GM18868 (cell line): ENCODE data around the gene LCP2.
"Not testable (repeated sequence)": the region's sequence is repeated elsewhere in the genome, so short reads cannot be mapped to it uniquely, and the experiment has no call there.

Source experiments
- ATAC-seq: cut with Tn5 transposase; IDR thresholded peaks from one replicate; pipeline ENCODE4 v1.9.1; 2021; ENCODE audit warnings: mild to moderate bottlenecking, moderate library complexity; ENCODE audit not compliant: unreplicated experiment

The LCP2 gene

DNA sequence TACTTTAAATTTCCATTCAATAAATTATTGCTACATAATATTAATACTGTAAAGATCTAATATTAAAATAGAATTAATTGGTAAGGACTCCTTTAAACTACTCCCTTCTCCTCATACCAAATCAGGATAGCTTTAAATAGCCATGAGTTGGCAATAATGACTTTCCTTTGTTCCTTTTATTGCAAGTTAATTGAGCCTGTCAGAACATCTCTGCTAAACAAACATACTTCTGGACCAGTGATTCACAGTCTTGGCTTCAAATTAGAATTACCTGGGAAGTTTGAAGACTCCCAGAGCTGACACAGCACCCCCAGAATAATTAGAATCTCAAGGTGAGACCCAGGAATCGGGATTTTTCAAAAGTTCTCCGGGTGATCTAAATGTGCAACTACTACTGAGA, 46.1 kb downstream of the LCP2 start:
- no peak for ATAC-seq

DNA sequence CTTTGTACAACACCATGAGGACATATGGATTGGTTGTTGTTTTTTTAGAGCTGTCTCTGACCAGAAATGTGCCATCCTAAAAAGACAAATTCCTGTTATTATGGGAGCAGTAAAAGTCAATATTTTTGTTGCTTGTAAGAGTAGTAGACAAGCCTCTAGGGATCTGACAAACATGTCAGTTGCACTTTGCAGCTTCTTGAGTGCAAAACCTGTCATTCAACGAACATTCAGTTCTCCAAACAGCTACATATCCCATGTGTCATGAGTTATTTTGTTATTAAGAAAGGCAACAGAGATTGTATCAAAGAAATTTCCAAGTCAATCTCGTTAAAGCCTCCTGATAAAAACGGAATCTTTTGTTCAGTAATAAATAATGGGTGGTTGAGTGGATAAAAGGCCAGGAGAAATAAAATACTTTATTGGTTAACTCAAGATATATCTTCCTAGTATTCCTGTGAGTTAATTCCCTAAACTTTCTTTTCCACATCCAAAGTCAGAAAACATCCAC, 46.7 kb downstream of the LCP2 start:
- no peak for ATAC-seq

DNA sequence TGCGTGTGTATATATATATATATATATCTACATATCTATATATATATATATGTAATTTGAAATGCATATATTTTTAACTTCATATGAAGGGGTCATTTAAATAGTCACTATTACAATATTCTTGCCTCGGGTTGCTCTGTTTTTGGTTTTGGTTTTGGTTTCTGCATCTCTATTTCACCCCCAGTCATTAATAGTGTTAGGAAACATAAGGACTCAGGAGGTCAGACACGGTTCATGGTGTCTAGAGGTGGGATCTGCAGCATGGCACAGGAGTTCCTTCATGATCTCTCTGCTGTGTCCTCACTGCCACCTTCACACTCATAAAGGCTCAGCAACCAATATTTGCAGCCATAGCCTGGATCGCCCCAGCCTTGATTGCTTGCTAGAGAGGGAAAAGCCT, 48.2 kb downstream of the LCP2 start:
- ATAC-seq, result no peak

DNA sequence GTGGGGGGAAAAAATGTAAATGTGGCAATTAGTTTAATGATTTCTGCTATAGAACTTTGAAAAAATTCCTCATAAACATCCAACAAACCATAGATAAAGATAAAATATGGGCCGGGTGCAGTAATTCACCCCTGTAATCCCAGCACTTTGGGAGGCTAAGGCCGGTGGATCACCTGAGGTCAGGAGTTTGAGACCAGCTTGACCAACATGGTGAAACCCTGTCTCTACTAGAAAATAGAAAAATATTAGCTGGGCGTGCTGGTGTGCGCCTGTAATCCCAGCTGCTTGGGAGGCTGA, 48.7 kb downstream of the LCP2 start:
- ATAC-seq, result not testable (repeated sequence)

DNA sequence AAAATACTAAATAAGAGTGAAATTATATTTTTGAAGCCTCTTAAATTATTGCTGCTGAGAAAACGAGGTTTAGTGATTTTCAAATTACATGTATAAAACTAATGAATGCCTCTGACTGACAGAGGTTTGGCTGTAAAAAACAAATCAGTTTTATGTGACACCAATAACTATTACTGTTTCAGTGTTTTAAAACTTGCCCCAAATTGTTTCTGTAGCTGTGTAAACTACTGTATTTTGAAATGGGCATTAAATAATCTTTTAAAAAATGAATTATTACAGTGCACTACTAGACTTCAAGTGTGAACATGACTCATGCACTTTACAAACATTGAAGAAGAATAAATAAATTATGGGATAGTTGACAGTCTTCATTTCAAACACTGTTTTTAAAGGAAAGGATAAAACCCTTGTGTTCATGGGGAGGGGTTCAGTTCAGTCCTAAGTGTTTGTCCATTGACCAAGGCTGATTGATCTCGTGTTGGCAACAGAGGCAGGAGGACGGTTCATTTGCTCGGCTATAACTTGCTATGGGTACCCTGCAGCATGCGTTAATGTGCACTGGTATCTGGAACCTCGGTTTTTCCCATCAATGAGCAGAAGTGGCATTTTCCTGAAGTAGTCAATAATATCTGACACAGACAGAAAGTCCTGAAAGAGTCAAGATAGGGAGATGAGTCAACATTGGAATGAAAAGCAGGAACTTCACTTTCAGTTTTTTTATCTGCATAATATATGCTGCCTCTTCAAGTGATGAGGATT, 49.2 kb downstream of the LCP2 start:
- no peak for ATAC-seq

DNA sequence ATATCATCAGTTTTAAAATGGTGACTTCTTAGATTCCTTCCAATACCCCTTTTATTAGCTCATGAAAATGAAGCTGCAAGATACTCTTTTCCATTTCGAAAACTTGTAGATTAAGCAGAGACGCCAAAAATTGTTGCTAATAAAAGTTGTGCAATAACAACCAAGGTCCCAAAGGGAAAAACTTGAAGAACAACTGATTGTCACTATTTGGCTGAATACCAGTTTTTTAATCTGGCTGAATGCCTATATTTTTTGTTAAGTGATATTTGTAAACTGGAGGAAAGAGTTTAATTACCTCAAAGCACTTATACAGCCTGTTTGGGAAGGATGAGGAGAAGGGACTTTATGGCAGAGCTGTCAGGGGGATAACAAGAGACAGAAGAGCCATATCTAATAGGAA, 50.2 kb downstream of the LCP2 start:
- no peak for ATAC-seq

DNA sequence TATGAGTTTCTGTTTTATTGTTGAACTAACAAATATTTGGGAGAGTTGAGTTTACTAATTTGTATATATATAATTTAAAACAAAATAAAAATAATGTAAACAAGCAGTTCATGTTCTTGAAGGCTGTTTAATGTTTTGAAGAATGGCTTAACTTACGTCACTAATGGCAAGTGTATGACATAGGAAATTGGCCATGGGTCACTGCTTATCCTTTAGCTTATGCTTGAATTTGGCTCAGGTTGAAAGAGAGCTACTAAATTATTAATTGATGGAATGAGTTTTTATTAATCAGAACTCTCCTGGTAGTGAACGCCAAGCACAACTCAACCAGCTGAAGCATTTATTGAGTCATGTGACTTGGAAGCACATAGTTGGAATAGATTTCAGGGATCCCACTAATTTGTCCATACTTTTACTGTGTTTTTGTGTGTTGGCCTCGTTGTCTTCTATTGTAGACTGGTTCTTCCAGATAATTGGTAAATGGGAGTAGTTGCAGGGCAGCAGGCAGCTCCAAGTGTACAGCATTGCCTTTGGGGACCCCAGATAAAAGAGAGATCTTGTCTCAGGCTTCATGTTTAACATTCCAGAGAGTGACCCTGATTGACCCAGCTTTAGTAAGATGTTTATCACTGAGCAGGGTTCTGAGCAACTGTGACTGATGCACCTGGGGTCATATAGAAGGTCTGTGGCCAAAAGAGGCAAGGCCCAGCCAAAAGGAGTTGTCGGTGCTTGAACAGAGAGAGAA, 51.3 kb downstream of the LCP2 start:
- no peak for ATAC-seq

DNA sequence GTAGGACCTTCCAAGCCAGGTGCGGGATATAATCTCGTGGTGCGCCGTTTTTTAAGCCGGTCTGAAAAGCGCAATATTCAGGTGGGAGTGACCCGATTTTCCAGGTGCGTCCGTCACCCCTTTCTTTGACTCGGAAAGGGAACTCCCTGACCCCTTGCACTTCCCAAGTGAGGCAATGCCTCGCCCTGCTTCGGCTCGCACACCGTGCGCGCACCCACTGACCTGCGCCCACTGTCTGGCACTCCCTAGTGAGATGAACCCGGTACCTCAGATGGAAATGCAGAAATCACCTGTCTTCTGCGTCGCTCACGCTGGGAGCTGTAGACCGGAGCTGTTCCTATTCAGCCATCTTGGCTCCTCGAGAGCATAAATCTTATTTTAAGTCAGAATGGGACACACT, 52.1 kb downstream of the LCP2 start:
- ATAC-seq, result not testable (repeated sequence)

DNA sequence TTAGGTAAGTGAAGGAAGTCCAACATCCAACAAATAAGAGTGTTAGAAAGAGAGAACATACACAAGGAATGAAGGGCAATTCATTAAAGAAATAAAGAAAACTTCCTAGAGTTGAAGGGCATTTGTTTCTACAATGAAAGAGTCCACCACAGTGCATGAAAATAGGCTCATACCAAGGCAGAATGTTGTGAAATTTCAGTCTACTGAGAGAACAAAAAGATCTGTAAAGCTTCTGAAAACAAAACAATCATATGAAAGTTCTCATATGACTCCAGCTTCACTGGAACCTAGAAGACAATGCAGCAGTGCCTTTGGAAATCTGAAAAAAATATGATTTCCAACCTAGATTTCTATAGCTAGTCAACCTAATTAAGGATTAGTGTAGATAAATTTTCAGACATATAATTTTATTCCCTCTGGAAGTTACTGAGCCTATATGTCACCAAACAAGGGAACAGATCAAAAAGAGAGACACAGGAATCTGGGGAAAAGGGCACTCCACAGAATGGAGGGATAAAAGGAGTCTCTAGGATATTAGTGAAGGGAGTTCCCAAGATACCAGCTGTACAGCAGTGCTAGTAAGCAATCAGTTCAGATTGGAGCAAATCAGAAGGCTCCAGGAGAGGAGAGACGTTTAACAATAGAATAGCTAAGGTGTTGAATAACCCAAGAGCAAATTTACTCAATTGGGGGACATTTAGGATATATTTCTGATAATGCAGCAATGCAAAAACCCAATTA, 59.0 kb downstream of the LCP2 start:
- ATAC-seq, result no peak

DNA sequence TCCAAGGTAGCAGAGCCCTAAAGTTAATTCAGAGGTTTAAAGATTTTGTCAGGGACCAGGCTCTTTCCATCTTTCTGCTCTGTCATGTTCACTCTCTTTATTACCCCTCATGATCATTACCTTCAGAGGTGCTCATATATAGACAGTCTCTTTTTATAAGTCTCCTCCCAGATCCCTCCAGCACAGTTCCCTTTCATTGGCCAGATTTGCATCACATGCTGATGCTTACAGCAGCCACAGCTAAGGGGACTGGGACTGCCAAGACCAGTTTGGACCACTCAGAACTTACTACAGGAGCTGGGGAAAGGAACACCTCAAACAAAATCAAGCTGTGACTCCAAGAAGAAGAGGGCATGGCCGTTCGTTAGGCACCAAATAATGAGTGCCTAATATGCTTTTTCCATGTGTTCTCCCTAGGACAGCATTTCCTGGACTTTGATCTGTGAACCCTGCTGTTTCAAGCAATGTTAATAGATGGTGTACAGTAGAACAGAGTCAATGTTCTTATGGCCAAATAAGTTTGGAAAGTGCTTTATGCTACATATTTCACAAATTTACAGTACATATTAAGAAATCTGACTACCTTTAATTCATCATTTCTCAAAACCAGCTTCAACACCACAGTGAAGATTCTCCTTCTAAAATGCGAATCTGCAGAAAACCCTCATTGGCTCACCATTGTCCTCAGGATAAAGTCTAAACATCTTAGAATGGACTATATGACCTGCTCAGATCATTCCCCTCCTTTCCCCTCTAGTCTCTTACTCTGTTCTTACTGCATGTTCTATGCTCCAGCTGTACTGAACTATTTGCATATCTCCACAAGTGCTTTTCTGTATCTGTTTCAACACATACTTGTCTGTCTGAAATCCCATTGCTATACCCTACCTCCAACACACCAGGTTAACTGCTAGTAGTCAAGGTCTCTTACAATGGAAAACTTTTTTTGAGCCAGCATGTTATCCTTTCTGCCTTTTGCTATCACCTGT, 61.4 kb downstream of the LCP2 start:
- ATAC-seq, result no peak

DNA sequence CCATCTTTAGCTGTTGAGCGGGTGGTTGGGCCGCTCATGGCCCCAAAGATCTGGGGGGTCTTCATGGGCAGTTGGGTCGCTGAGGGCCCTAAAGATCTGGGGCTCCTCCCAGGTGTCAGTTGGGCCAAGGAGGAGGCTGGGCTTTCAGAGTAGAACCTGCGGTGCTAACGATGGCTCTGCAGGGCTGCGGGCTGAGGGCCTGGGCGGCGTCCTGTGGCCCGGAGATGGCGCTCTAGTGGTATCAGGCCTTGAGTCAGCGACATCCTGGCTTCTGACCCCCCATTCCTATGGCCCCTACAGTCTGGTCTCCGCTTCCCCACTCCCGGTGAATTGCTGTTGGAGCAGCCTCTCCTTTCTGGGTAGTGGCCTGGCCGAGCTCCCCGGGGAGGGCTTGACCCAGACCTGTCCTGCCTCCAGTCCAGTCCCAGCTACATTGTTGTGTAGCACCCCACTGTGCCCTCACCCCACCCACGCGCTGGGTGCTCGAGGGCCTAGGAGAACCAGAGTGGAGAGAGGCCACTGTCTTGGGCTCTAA, 64.2 kb downstream of the LCP2 start:
- ATAC-seq, result no peak

DNA sequence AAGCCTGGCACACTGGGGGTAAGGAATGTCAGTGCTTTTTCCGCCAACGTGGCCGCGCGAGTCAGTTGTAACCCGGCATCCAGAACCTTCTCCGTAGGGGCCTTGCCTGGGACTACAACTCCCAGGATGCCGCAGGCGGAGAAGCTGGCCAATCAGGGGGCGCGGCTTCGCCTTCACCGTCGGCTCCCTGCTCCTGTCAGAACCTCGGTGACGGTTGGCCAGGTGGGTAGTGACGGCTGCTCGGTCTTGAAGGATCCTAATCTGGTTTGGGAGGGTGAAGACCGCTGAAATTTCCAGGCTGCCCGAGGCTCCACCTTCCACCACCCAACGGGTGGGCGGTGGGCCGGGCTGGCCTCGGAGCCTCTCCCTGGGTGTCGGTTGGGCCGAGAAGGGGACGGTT, 64.8 kb downstream of the LCP2 start, which contains the start of gene C5orf58:
C5orf58 (plus strand) TSS at position 200 of the 400 bp plus-strand sequence. CDS start 1,992 bp downstream, outside the sequence.
- ATAC-seq, result no peak

DNA sequence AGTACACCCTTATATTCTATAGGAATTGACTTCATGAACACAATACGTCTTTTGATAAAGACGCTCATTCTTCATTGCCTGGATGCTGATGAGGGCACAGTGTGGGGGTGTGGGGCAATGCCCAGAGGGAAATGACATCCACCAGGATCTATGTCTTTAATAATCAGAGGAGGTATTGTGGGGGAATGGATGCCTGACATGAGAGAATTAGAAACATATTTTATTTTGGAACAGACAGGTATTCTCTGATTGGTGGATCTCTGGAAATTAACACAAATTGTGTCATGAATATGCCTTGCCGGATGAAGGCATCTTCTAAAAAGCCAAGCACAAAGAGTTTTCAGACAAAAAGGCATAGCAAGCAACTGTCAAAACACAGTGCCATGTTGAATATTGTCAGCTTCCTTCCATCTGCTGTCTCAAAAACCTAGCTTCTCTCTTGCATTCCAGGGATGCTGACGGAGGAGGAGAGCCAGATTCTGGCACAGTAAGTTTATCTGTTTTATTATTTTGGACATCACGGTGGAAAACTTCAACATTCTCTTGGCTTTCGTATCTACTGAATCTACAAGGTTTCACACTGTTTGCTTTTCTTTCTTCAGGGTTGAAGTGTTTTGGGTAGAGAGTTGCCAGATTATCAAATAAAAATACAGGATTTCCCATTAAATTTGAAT, 68.7 kb downstream of the LCP2 start:
- ATAC-seq, result no peak

DNA sequence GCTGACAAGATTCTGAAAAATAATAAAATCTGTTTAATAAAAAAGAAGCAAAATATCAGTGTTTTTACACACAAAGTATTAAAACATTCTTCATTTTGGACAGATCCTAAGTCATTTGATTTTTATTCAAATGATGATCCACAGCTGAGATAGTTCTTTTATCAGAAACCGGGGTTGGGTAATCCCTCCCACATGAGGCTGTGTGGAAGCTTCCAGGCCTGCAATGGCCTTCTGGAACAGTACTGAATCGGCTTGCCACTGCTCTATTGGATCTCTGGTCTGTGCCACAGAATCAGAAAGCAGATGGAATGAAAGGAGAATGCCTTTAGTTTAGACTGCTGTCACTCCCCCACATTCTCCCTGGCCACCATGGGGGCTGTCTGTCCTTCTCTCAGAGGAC, 70.9 kb downstream of the LCP2 start:
- ATAC-seq, result no peak

DNA sequence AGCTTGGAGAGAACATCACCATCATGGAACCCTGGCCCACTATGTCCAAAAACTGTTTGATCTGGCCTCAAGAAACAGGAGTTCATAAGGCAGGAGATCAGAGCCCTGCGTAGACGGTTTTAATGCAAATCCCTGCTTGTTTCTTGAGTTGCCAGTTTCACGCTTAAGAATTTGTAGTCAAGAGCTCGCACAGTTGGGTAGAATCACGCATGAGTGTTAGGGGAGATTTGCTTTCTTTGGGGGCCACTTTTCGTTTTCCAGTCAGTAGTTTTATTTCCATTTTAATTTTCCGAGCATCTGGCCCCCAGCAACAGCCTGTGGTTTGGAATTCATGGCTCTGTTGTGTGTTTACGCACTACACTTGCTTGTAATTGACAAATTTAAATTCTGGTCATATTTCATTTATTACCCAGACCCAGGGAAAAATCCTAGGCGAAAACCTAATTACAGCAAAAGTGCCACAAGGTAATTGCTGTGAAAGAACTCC, 71.4 kb downstream of the LCP2 start:
- ATAC-seq, result no peak

DNA sequence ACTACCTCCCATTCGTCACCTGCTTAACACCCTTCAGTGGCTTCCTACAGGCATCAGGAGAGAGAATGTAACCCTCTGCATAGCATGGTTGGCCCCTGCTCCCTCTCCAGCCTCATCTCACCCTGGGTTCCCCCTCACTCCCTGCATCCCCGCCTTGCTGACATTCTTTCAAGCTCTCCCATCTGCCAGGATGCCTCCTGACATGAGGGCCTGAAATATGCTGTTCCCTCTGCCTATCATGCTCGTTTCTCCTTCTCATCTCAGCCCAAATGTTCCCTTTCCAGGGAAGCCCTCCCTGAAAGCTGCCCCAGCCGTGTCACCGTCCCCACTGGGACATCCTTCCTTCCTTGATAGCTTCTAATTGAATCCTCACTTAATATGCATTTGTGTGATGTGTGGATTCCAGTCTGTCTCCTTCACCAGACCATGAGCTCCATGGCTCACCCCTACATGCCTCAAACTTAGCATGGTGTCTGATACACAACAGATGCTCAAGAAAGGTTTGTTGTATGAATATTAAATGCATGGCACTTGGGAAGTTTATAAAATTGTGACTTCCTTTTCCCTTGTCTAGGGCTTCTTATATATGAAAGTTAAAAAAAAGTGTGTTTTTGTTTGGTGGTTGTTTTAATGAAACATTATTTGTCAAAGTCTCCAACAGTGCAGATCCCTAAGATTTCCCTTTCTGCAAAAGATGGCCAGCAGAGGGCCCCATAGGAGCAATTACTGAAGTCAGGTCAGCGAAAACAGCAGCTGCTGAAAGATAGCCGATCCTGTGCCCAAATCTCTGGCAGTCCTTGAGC, 72.0 kb downstream of the LCP2 start:
- peak; percentile 59 for ATAC-seq

DNA sequence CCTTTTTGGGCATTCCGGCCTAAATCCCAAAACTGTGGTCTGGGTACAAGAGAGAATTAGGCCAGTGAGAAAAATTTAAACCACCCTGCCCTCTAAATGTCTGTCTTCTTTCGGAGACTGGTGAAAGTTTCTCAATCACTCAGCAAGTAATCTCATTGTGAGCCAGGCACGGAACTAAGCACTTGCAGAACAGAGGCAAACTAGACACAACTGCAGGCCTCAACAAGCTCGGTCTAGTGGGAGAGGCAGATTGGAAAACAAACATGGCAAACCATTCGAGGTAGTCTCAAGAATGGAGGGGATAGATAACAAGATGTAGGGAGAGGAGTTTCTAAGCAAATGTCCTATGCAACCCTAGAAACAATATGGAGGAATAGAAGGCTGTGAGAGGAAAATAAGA, 73.7 kb downstream of the LCP2 start:
- ATAC-seq, result no peak

DNA sequence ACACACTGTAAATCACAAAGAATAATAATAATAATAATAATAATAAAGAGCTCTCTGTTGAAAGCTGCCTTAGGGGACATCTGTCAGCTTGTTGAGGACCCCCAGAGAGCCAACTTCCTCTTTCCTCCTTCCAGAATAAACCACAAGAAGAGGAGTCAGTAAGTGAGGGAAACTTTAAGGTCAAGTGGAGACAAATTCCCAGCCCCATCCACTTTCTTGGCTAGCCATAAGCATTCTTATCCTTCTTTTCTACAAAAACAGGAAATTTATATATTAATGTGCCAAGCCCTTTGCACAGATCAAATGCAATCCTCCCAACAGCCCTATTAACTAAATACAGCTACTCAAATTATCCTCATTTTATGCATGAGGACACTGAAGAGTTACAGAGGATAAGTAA, 74.2 kb downstream of the LCP2 start:
- no peak for ATAC-seq

DNA sequence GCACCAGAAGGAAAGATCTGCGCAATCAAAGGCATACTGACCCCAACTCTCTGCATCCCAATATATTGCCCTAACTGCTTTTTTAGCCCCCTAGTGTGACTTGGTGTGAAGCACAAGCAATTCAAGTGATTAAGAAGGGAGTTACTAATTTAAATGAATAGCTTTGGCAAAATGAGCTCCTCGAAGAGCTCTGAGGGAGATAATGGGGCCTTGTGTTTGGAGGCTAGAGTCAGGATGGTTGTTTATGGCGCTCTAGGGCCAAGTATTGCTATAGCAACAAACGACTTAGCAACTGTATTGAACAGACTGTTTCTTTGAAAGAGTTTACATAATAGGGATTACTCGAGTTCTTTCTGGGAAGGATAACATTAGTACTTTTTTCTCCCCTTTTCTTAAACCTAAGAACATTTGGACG, 76.2 kb downstream of the LCP2 start:
- no peak for ATAC-seq
